ENCODE data around the gene SLC27A1.
"Not testable (repeated sequence)": the region's sequence is repeated elsewhere in the genome, so short reads cannot be mapped to it uniquely, and the experiment has no call there.

The SLC27A1 gene

GRCh38 chr19:17489392-17490030 is 19.2 kb downstream of the SLC27A1 start:
- H3K9ac ChIP-seq (ENCODE audit: low read depth, low read length): no peak overlapping the region

GRCh38 chr19:17490411-17490810 is 20.1 kb downstream of the SLC27A1 start:
- H3K4me1 ChIP-seq (ENCODE audit: control insufficient read depth, insufficient read depth, low read length): peaks cover 10% of the 10 kb centered on the region
- H3K9ac ChIP-seq (ENCODE audit: low read depth, low read length): no peak overlapping the region
- H3K4me3 ChIP-seq (ENCODE audit: low read depth, low read length): no peak overlapping the region
- no peaks in the 10 kb centered on the region for H3K27me3 ChIP-seq (ENCODE audit: control insufficient read depth, insufficient read depth, low read length)
- H3K36me3 ChIP-seq (ENCODE audit: control insufficient read depth, insufficient read depth, low read length): no peaks in the 10 kb centered on the region
- H3K9me3 ChIP-seq (ENCODE audit: control insufficient read depth, insufficient read depth, low read length): no peaks in the 10 kb centered on the region
- H3K27ac ChIP-seq (ENCODE audit: low read depth, low read length): no peak overlapping the region

More at GRCh38 chr19:17489392-17490030, 19.2 kb downstream of the SLC27A1 start:
- Histone ChIP-seq H3K4me1 (ENCODE audit: control insufficient read depth, insufficient read depth, low read length) (peaks cover 10% of the 10 kb centered on the region), H3K27me3 (ENCODE audit: control insufficient read depth, insufficient read depth, low read length) (no peaks in the 10 kb centered on the region), H3K36me3 (ENCODE audit: control insufficient read depth, insufficient read depth, low read length) (no peaks in the 10 kb centered on the region), H3K27ac (ENCODE audit: low read depth, low read length) (no peak overlapping the region), H3K9me3 (ENCODE audit: control insufficient read depth, insufficient read depth, low read length) (no peaks in the 10 kb centered on the region), H3K4me3 (ENCODE audit: low read depth, low read length) (no peak overlapping the region)

GRCh38 chr19:17491287-17491686 is 21.0 kb downstream of the SLC27A1 start:
- H3K4me1 ChIP-seq (ENCODE audit: control insufficient read depth, insufficient read depth, low read length): peaks cover 10% of the 10 kb centered on the region
- no peak overlapping the region for H3K9ac ChIP-seq (ENCODE audit: low read depth, low read length)

GRCh38 chr19:17495639-17496296 is 25.4 kb downstream of the SLC27A1 start:
- Histone ChIP-seq H3K4me3 (ENCODE audit: low read depth, low read length) (no peak overlapping the region), H3K9ac (ENCODE audit: low read depth, low read length) (no peak overlapping the region), H3K27me3 (ENCODE audit: control insufficient read depth, insufficient read depth, low read length) (no peaks in the 10 kb centered on the region)

More at GRCh38 chr19:17491287-17491686, 21.0 kb downstream of the SLC27A1 start:
- H3K4me3 ChIP-seq (ENCODE audit: low read depth, low read length): no peak overlapping the region
- no peaks in the 10 kb centered on the region for H3K27me3 ChIP-seq (ENCODE audit: control insufficient read depth, insufficient read depth, low read length)
- no peak overlapping the region for H3K27ac ChIP-seq (ENCODE audit: low read depth, low read length)
- H3K9me3 ChIP-seq (ENCODE audit: control insufficient read depth, insufficient read depth, low read length): no peaks in the 10 kb centered on the region
- no peaks in the 10 kb centered on the region for H3K36me3 ChIP-seq (ENCODE audit: control insufficient read depth, insufficient read depth, low read length)

GRCh38 chr19:17496337-17496997 is 26.1 kb downstream of the SLC27A1 start:
- Histone ChIP-seq H3K27me3 (ENCODE audit: control insufficient read depth, insufficient read depth, low read length) (no peaks in the 10 kb centered on the region), H3K9ac (ENCODE audit: low read depth, low read length) (no peak overlapping the region), H3K36me3 (ENCODE audit: control insufficient read depth, insufficient read depth, low read length) (no peaks in the 10 kb centered on the region), H3K27ac (ENCODE audit: low read depth, low read length) (no peak overlapping the region), H3K4me1 (ENCODE audit: control insufficient read depth, insufficient read depth, low read length) (peaks cover 7% of the 10 kb centered on the region), H3K4me3 (ENCODE audit: low read depth, low read length) (no peak overlapping the region), H3K9me3 (ENCODE audit: control insufficient read depth, insufficient read depth, low read length) (no peaks in the 10 kb centered on the region)

More at GRCh38 chr19:17495639-17496296, 25.4 kb downstream of the SLC27A1 start:
- H3K27ac ChIP-seq (ENCODE audit: low read depth, low read length): no peak overlapping the region
- no peaks in the 10 kb centered on the region for H3K9me3 ChIP-seq (ENCODE audit: control insufficient read depth, insufficient read depth, low read length)
- peaks cover 7% of the 10 kb centered on the region for H3K4me1 ChIP-seq (ENCODE audit: control insufficient read depth, insufficient read depth, low read length)
- no peaks in the 10 kb centered on the region for H3K36me3 ChIP-seq (ENCODE audit: control insufficient read depth, insufficient read depth, low read length)

- Histone ChIP-seq H3K4me3 (ENCODE audit: low read depth, low read length) (no peak overlapping the region; the same call in 1 of the 2 replicates), H3K4me1 (ENCODE audit: control insufficient read depth, insufficient read depth, low read length) (peaks cover 7% of the 10 kb centered on the region), H3K9ac (ENCODE audit: low read depth, low read length) (no peak overlapping the region), H3K36me3 (ENCODE audit: control insufficient read depth, insufficient read depth, low read length) (no peaks in the 10 kb centered on the region), H3K27ac (ENCODE audit: low read depth, low read length) (no peak overlapping the region), H3K27me3 (ENCODE audit: control insufficient read depth, insufficient read depth, low read length) (no peaks in the 10 kb centered on the region), H3K9me3 (ENCODE audit: control insufficient read depth, insufficient read depth, low read length) (no peaks in the 10 kb centered on the region)
Measured at GRCh38 chr19:17497149-17497798, 26.9 kb downstream of the SLC27A1 start.

GRCh38 chr19:17499025-17499424 is 28.7 kb downstream of the SLC27A1 start:
- not testable (repeated sequence) for H3K27me3 ChIP-seq (ENCODE audit: control insufficient read depth, insufficient read depth, low read length); H3K4me1 ChIP-seq (ENCODE audit: control insufficient read depth, insufficient read depth, low read length); H3K9me3 ChIP-seq (ENCODE audit: control insufficient read depth, insufficient read depth, low read length); H3K4me3 ChIP-seq (ENCODE audit: low read depth, low read length); H3K9ac ChIP-seq (ENCODE audit: low read depth, low read length); H3K36me3 ChIP-seq (ENCODE audit: control insufficient read depth, insufficient read depth, low read length); H3K27ac ChIP-seq (ENCODE audit: low read depth, low read length)

GRCh38 chr19:17499648-17500446 is 29.5 kb downstream of the SLC27A1 start:
- peaks cover 7% of the 10 kb centered on the region for H3K4me1 ChIP-seq (ENCODE audit: control insufficient read depth, insufficient read depth, low read length)
- no peaks in the 10 kb centered on the region for H3K27me3 ChIP-seq (ENCODE audit: control insufficient read depth, insufficient read depth, low read length)
- no peaks in the 10 kb centered on the region for H3K9me3 ChIP-seq (ENCODE audit: control insufficient read depth, insufficient read depth, low read length)
- no peak overlapping the region for H3K27ac ChIP-seq (ENCODE audit: low read depth, low read length)
- H3K36me3 ChIP-seq (ENCODE audit: control insufficient read depth, insufficient read depth, low read length): no peaks in the 10 kb centered on the region
- H3K4me3 ChIP-seq (ENCODE audit: low read depth, low read length): no peak overlapping the region
- H3K9ac ChIP-seq (ENCODE audit: low read depth, low read length): no peak overlapping the region

GRCh38 chr19:17500447-17501198 is 30.3 kb downstream of the SLC27A1 start:
- H3K36me3 ChIP-seq (ENCODE audit: control insufficient read depth, insufficient read depth, low read length): no peaks in the 10 kb centered on the region
- H3K4me3 ChIP-seq (ENCODE audit: low read depth, low read length): no peak overlapping the region
- no peaks in the 10 kb centered on the region for H3K27me3 ChIP-seq (ENCODE audit: control insufficient read depth, insufficient read depth, low read length)
- peaks cover 7% of the 10 kb centered on the region for H3K4me1 ChIP-seq (ENCODE audit: control insufficient read depth, insufficient read depth, low read length)
- no peak overlapping the region for H3K27ac ChIP-seq (ENCODE audit: low read depth, low read length)
- H3K9me3 ChIP-seq (ENCODE audit: control insufficient read depth, insufficient read depth, low read length): no peaks in the 10 kb centered on the region
- no peak overlapping the region for H3K9ac ChIP-seq (ENCODE audit: low read depth, low read length)

GRCh38 chr19:17503240-17503639 is 32.9 kb downstream of the SLC27A1 start:
- no peaks in the 10 kb centered on the region for H3K27me3 ChIP-seq (ENCODE audit: control insufficient read depth, insufficient read depth, low read length)
- no peaks in the 10 kb centered on the region for H3K36me3 ChIP-seq (ENCODE audit: control insufficient read depth, insufficient read depth, low read length)
- peaks cover 7% of the 10 kb centered on the region for H3K4me1 ChIP-seq (ENCODE audit: control insufficient read depth, insufficient read depth, low read length)
- no peak overlapping the region for H3K27ac ChIP-seq (ENCODE audit: low read depth, low read length)
- no peaks in the 10 kb centered on the region for H3K9me3 ChIP-seq (ENCODE audit: control insufficient read depth, insufficient read depth, low read length)
- no peak overlapping the region for H3K4me3 ChIP-seq (ENCODE audit: low read depth, low read length)
- no peak overlapping the region for H3K9ac ChIP-seq (ENCODE audit: low read depth, low read length)
